GM19328 (cell line): ENCODE data around the gene BPIFB1.

ENCODE experiments used
- ATAC-seq: cut with Tn5 transposase; IDR thresholded peaks from one replicate; pipeline ENCODE4 v1.9.1; 2021; ENCODE audit warnings: mild to moderate bottlenecking, moderate library complexity; ENCODE audit not compliant: unreplicated experiment

Gene BPIFB1

GRCh38 chr20:33291830-33292355 is 8.9 kb downstream of the BPIFB1 start:
- ATAC-seq: no peak

- ATAC-seq: no peak
These were observed 13.2 kb downstream of the BPIFB1 start for GRCh38 chr20:33296206-33296605.

- no peak for ATAC-seq
These were observed 15.4 kb downstream of the BPIFB1 start for GRCh38 chr20:33298391-33298790.

- ATAC-seq: no peak
These were observed 16.1 kb downstream of the BPIFB1 start for GRCh38 chr20:33299111-33299603.

- no peak for ATAC-seq
These were observed 18.3 kb downstream of the BPIFB1 start for GRCh38 chr20:33301192-33301930.

GRCh38 chr20:33303595-33303994 is 20.6 kb downstream of the BPIFB1 start:
- ATAC-seq: no peak

GRCh38 chr20:33304046-33304445 is 21.0 kb downstream of the BPIFB1 start:
- no peak for ATAC-seq

- no peak for ATAC-seq
These were observed 22.6 kb downstream of the BPIFB1 start for GRCh38 chr20:33305589-33306057.

GRCh38 chr20:33306228-33306627 is 23.2 kb downstream of the BPIFB1 start:
- no peak for ATAC-seq

GRCh38 chr20:33306807-33307206 is 23.8 kb downstream of the BPIFB1 start:
- ATAC-seq: no peak

- no peak for ATAC-seq
These were observed 25.7 kb downstream of the BPIFB1 start for GRCh38 chr20:33308668-33309067.

- ATAC-seq: no peak
These were observed 26.6 kb downstream of the BPIFB1 start for GRCh38 chr20:33309631-33310030.

GRCh38 chr20:33310327-33310899 is 27.4 kb downstream of the BPIFB1 start:
- ATAC-seq: no peak

- ATAC-seq: no peak
These were observed 28.0 kb downstream of the BPIFB1 start for GRCh38 chr20:33311011-33311410.

- ATAC-seq: no peak
These were observed 29.0 kb downstream of the BPIFB1 start for GRCh38 chr20:33311996-33312395.

- ATAC-seq: no peak
These were observed 29.6 kb downstream of the BPIFB1 start for GRCh38 chr20:33312583-33312982.

- no peak for ATAC-seq
These were observed 30.8 kb downstream of the BPIFB1 start for GRCh38 chr20:33313686-33314314.

GRCh38 chr20:33316343-33316742 is 33.3 kb downstream of the BPIFB1 start:
- no peak for ATAC-seq

GRCh38 chr20:33316958-33317357 is 33.9 kb downstream of the BPIFB1 start:
- no peak for ATAC-seq

GRCh38 chr20:33317424-33318095 is 34.5 kb downstream of the BPIFB1 start:
- ATAC-seq: no peak

- ATAC-seq: no peak
These were observed 35.0 kb downstream of the BPIFB1 start for GRCh38 chr20:33318096-33318429.
